Tibial artery (tissue), 4 donors: ENCODE results near the gene SLC2A9.

Source experiments
- DNase-seq, 2 donors: peaks; one replicate each; pipeline ENCODE4 v3.0.0-alpha.2; 2019
- H3K27ac ChIP-seq, 2 donors: fragments of 200-600 bp; sonication (generic) in 1 of 2; 1 replicate in 1 of 2; 2 replicates in 1 of 2; pipeline ENCODE4 v1.5.1; 2018 to 2019; ENCODE audit warnings: mild to moderate bottlenecking in 1 of 2
- H3K27me3 ChIP-seq, 2 donors: fragments of 200-600 bp; sonication (generic) in 1 of 2; one replicate each; pipeline versions ENCODE4 v1.5.1 to v1.6.0; 2016 to 2019
- H3K36me3 ChIP-seq, 3 donors: fragments of 200-600 bp; sonication (generic) in 2 of 3; one replicate each; pipeline ENCODE4 v1.5.1; 2016 to 2019; ENCODE audit warnings: mild to moderate bottlenecking in 2 of 3
- H3K4me1 ChIP-seq, 4 donors: fragments of 200-600 bp; sonication (generic) in 2 of 4; 1 replicate in 3 of 4; 2 replicates in 1 of 4; pipeline ENCODE4 v1.5.1; 2016 to 2019
- H3K4me3 ChIP-seq, 2 donors: fragments of 200-600 bp; sonication (generic) in 1 of 2; 1 replicate in 1 of 2; 2 replicates in 1 of 2; pipeline ENCODE4 v1.5.1; 2018 to 2019; ENCODE audit warnings: mild to moderate bottlenecking in 2 of 2
- H3K9me3 ChIP-seq, 3 donors: fragments of 200-600 bp; sonication (generic) in 1 of 3; one replicate each; pipeline ENCODE4 v1.5.1; 2016 to 2019
- intact Hi-C: fragments of 100-400 bp; cut with DNase I; formaldehyde crosslinking; loops from one replicate; pipeline ENCODE4 v1.15.0; 2023; ENCODE audit warnings: low total_unique reads
- TF ChIP-seq, protein P1 (sequence below), 2 experiments: fragments of 200-600 bp in 1 of 2; fragments of 450-650 bp in 1 of 2; IDR thresholded peaks; one replicate each; pipeline ENCODE4 v1.5.1; 2017 to 2019; ENCODE audit warnings: antibody characterized with exemption in 2 of 2, mild to moderate bottlenecking in 1 of 2, moderate library complexity in 1 of 2

The SLC2A9 gene

DNA sequence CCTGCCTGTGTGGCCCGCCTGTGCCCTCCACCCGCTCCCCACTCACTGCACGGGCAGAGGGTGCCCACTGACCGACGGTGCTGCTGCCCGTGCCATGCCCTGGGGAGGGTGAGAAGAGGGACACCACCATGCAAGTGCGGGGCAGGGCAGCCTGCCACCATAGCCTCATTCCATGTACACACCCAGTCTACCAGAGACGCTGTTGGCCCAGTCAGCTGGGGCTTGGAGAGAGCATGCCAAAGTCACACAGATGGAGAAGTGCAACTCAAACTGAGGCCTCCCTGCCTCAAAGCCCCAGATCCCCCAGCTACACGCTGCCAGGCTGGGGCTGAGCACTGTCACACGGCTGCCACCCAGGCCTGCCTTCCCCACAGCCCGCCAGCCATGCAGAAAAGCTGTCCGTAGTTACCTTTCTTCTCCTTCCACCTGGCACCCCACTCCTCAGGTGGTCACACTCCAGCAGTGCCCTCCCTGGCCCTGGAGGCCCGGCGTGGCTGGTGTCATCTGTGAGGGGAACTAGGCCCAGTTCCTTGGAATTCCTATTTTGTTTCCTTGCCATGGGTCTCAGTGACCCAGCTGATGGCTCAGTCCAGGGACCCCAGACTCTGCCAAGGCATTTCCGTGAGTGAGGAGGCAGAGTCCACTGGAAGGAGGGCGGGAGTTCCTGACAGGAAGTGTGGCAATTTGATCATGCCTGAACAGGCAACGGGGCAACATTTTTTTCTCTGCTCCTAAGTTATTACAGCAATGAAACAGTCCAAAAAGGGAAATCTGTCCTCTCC is at the start of gene SLC2A9:
SLC2A9 (minus strand) TSS at position 627 of the 782 bp plus-strand sequence; CDS start at position 559, 68 bp downstream.
- intact Hi-C loops: loop anchor here (5.0 kb wide), 1 partner anchor 41 kb away; no protein-coding TSS in a partner anchor
- peak within 1 kb of the TSS in 1 of 2 donors; percentile 22 for H3K4me3 ChIP-seq
- TF ChIP-seq, protein P1, sequence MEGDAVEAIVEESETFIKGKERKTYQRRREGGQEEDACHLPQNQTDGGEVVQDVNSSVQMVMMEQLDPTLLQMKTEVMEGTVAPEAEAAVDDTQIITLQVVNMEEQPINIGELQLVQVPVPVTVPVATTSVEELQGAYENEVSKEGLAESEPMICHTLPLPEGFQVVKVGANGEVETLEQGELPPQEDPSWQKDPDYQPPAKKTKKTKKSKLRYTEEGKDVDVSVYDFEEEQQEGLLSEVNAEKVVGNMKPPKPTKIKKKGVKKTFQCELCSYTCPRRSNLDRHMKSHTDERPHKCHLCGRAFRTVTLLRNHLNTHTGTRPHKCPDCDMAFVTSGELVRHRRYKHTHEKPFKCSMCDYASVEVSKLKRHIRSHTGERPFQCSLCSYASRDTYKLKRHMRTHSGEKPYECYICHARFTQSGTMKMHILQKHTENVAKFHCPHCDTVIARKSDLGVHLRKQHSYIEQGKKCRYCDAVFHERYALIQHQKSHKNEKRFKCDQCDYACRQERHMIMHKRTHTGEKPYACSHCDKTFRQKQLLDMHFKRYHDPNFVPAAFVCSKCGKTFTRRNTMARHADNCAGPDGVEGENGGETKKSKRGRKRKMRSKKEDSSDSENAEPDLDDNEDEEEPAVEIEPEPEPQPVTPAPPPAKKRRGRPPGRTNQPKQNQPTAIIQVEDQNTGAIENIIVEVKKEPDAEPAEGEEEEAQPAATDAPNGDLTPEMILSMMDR (IDR thresholded peaks at IDR 0.05): no peak
- H3K4me1 ChIP-seq: peaks cover 5 to 36% (median 25%) of the 10 kb centered on the region in 4 donors
- DNase-seq: peak in 1 of 2 donors; percentile 59
- no peaks in the 10 kb centered on the region for H3K36me3 ChIP-seq
- H3K27ac ChIP-seq: peak within 1 kb of the TSS; percentile 52 to 82
- no peaks in the 10 kb centered on the region for H3K27me3 ChIP-seq
- no peaks in the 10 kb centered on the region for H3K9me3 ChIP-seq

DNA sequence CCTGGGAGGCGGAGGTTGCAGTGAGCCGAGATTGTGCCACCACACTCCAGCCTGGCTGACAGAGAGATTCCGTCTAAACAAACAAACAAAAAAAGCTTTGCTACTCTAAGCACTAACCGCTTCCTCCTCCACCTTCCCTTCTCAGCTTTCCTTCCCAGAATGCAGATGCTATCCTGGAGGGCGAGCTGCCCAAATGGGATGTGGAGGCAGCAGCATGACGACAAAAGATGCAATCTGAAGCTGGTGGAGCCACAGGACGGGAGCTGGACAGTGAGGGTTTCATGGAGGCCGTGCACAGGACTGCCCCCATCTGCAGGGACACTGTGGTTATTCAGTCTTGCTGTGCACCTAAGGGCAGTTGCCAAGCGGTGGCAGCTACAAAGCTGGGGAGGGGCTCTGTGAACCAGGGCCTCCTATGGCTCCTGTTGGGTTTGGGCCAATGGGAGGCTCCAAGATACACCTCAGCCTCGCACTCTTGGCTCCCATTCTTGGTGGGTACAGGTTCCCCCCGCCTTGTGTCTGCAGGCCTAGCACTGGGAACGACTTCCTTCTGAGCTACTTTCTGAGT is 47.9 kb upstream of the SLC2A9 start:
- TF ChIP-seq, protein P1 (IDR thresholded peaks at IDR 0.05): no peak
- intact Hi-C loops: no loop called here
- peaks cover 44 to 62% (median 59%) of the 10 kb centered on the region in 3 donors for H3K36me3 ChIP-seq
- no peaks in the 10 kb centered on the region for H3K9me3 ChIP-seq
- H3K4me3 ChIP-seq: no peak overlapping the region
- H3K27me3 ChIP-seq: no peaks in the 10 kb centered on the region
- no peak for DNase-seq
- H3K27ac ChIP-seq: no peak overlapping the region
- H3K4me1 ChIP-seq: peaks cover 0 to 2% (median 2%) of the 10 kb centered on the region in 4 donors

DNA sequence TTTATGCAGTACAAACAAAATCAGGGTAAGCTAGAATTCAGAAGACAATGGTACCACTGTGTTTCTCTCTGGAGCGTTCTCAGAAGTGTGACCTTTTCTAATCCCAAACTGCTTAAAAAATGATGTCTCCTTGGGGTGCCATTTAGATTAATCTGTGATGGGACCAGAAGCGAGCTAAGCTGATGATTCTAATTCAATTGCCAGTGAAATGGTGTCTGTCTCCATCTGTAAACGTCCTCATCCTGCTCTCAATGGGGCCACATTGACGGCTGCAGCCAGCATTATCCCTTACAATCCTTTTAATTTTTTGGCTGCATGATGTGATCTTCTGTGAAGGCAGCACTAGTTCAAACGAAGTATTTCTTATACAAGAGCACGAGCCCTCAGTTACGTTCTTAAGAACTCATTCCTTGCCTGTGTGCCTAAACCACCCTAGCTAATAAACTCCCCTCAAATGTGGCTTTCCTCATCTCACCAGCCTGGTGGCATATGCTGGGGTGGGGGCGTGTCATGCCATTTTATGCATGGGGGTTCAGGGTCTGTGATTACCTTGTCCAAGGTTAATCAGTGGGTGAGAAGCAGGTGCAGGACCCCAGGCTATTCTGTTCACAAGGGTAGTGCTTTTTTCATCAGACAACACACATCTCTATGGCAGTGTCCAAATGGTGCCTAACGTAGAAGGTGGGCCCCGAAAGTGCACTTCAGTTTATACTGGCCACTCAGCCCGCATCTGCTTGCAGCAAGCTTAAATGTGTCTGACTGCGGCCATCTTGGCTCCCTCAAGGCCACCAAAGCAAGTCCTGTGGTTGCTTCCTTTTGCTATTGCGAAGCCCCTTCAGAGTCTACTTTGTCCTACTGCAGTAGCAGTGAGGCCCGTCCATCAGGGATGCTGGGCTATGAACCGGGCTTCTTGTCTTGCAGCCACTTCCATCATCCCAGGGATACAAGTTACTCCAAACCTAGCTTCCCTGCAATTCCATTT is 45.7 kb upstream of the SLC2A9 start:
- TF ChIP-seq, protein P1 (IDR thresholded peaks at IDR 0.05): no peak
- no peaks in the 10 kb centered on the region for H3K27me3 ChIP-seq
- intact Hi-C loops: no loop called here
- H3K27ac ChIP-seq: no peak overlapping the region
- peaks cover 0 to 13% (median 9%) of the 10 kb centered on the region in 4 donors for H3K4me1 ChIP-seq
- no peak overlapping the region for H3K4me3 ChIP-seq
- DNase-seq: no peak
- no peaks in the 10 kb centered on the region for H3K9me3 ChIP-seq
- H3K36me3 ChIP-seq: peaks cover 39 to 51% (median 42%) of the 10 kb centered on the region in 3 donors

DNA sequence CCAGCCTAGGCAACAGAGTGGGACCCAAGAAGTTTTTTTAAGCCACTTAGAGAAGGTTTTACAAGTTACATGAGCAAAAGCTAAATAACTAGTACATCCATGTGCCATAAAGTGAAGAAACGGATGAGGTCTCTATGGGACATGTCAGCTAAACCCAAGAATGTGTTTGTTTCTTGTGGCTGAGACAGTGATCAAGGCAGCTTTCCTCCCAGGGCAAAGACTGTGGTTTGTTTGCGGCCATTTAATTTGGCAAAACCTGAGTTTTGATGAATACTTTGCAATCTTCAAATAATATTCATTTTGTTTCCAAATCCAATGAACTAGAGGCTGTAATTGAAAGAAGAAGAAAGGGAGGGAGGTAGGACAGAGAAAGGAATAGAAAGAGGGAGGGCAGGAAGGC is 44.9 kb upstream of the SLC2A9 start:
- intact Hi-C loops: no loop called here
- DNase-seq: no peak
- H3K27ac ChIP-seq: no peak overlapping the region

More for the DNA sequence above, 44.9 kb upstream of the SLC2A9 start:
- TF ChIP-seq, protein P1 (IDR thresholded peaks at IDR 0.05): no peak
- H3K4me3 ChIP-seq: no peak overlapping the region
- peaks cover 0 to 13% (median 9%) of the 10 kb centered on the region in 4 donors for H3K4me1 ChIP-seq
- no peaks in the 10 kb centered on the region for H3K9me3 ChIP-seq
- peaks cover 39 to 51% (median 42%) of the 10 kb centered on the region in 3 donors for H3K36me3 ChIP-seq
- no peaks in the 10 kb centered on the region for H3K27me3 ChIP-seq
